ENCODE measurements around the gene SYNRG. TPM values are rescaled to one million over a fixed set of nuclear protein-coding genes. Genes with fewer than 3 reads are reported as not detected.

Gene SYNRG
- polyA plus RNA-seq, 1 donor (not counting 4 experiments of a cell fraction or from before 2014, with no cell fraction given), result 9.2 TPM

DNA sequence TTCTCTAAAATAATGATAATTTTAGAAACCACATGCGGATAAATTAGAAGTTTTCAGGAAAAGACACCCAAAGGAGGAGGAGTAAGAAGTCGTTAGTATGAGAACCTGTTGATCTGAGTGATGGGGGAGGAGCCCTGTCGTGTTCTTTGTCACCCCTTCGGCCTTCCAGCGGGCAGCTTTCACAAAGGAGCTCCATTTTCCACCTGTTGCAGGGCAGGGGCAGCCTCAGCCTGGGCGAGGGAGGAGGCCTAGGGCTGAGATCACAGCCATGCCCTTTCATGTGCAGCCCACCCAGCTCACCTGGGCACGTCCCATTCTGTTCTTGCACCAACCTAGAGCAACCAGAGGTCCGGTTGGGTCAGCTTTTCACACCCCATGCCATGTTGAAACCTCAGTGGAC, 114.2 kb downstream of the SYNRG start:
- Histone ChIP-seq H3K79me2 (ENCODE audit: control insufficient read depth, insufficient read depth, low read length) (peaks cover 87% of the 10 kb centered on the region), H3K9ac (ENCODE audit: control insufficient read depth, extremely low read depth, insufficient read depth, low read length) (no peak overlapping the region), H3K4me3 (ENCODE audit: control insufficient read depth in 2 of 3, extremely low read depth in 1 of 3, insufficient read depth in 2 of 3, low read depth in 1 of 3, low read length in 3 of 3) (no peak overlapping the region), H3K36me3 (ENCODE audit: control insufficient read depth in 2 of 2, extremely low read depth in 1 of 2, insufficient read depth in 2 of 2, low read length in 2 of 2) (peaks cover 7 to 12% of the 10 kb centered on the region in 2 experiments), H3K27me3 (ENCODE audit: control insufficient read depth, extremely low read depth, insufficient read depth, low read length) (no peaks in the 10 kb centered on the region), H3K9me3 (ENCODE audit: control insufficient read depth, low read depth, low read length) (no peaks in the 10 kb centered on the region), H4K20me1 (ENCODE audit: control insufficient read depth, extremely low read depth, insufficient read depth, low read length) (peaks cover 9% of the 10 kb centered on the region), H3K4me2 (ENCODE audit: control insufficient read depth, extremely low read depth, insufficient read depth, low read depth, low read length) (no peak overlapping the region), H3K9me1 (ENCODE audit: control insufficient read depth, extremely low read depth, insufficient read depth, low read length) (no peaks in the 10 kb centered on the region), H2AFZ (ENCODE audit: control insufficient read depth, low read length) (no peak overlapping the region), H3K4me1 (ENCODE audit: control insufficient read depth, extremely low read depth, insufficient read depth, low read length) (peaks cover 24% of the 10 kb centered on the region), H3K27ac (ENCODE audit: control insufficient read depth, insufficient read depth, low read length) (no peak overlapping the region)
- TF ChIP-seq CTCF (optimal IDR thresholded peaks at IDR 0.05 in 1 of 3, IDR thresholded peaks at IDR 0.05 in 1 of 3, conservative IDR thresholded peaks at IDR 0.05 in 1 of 3; ENCODE audit: extremely low read depth in 1 of 3, insufficient read depth in 2 of 3, low read length in 3 of 3) (no peak), EZH2 (IDR thresholded peaks at IDR 0.05; ENCODE audit: low read length) (no peak)
- no peak for FAIRE-seq
- DNase-seq (ENCODE audit: low read depth, low spot score), result no peak
- dilution Hi-C loops (cut with MboI; ENCODE audit: extremely low pct_ligation_motif_present, low sequenced_read_pairs), result no loop called here

- Histone ChIP-seq H3K4me1 (ENCODE audit: control insufficient read depth, extremely low read depth, insufficient read depth, low read length) (peaks cover 21% of the 10 kb centered on the region), H3K27ac (ENCODE audit: control insufficient read depth, insufficient read depth, low read length) (peak overlapping the region; percentile 60), H2AFZ (ENCODE audit: control insufficient read depth, low read length) (no peak overlapping the region), H4K20me1 (ENCODE audit: control insufficient read depth, extremely low read depth, insufficient read depth, low read length) (peaks cover 9% of the 10 kb centered on the region), H3K27me3 (ENCODE audit: control insufficient read depth, extremely low read depth, insufficient read depth, low read length) (no peaks in the 10 kb centered on the region), H3K36me3 (ENCODE audit: control insufficient read depth in 2 of 2, extremely low read depth in 1 of 2, insufficient read depth in 2 of 2, low read length in 2 of 2) (peaks cover 7 to 9% of the 10 kb centered on the region in 2 experiments), H3K79me2 (ENCODE audit: control insufficient read depth, insufficient read depth, low read length) (peaks cover 82% of the 10 kb centered on the region), H3K4me2 (ENCODE audit: control insufficient read depth, extremely low read depth, insufficient read depth, low read depth, low read length) (peak overlapping the region; percentile 44), H3K9me3 (ENCODE audit: control insufficient read depth, low read depth, low read length) (no peaks in the 10 kb centered on the region), H3K9ac (ENCODE audit: control insufficient read depth, extremely low read depth, insufficient read depth, low read length) (peak overlapping the region; percentile 29), H3K9me1 (ENCODE audit: control insufficient read depth, extremely low read depth, insufficient read depth, low read length) (no peaks in the 10 kb centered on the region), H3K4me3 (ENCODE audit: control insufficient read depth in 2 of 3, extremely low read depth in 1 of 3, insufficient read depth in 2 of 3, low read depth in 1 of 3, low read length in 3 of 3) (peak overlapping the region in 1 of 3 experiments; percentile 24)
- no peak for FAIRE-seq
- dilution Hi-C loops (cut with MboI; ENCODE audit: extremely low pct_ligation_motif_present, low sequenced_read_pairs), result no loop called here
- TF ChIP-seq EZH2 (IDR thresholded peaks at IDR 0.05; ENCODE audit: low read length) (no peak), CTCF (optimal IDR thresholded peaks at IDR 0.05 in 1 of 3, IDR thresholded peaks at IDR 0.05 in 1 of 3, conservative IDR thresholded peaks at IDR 0.05 in 1 of 3; ENCODE audit: extremely low read depth in 1 of 3, insufficient read depth in 2 of 3, low read length in 3 of 3) (no peak)
- DNase-seq (ENCODE audit: low read depth, low spot score), result no peak
Measured at GRCh38 chr17:37494401-37494831, 114.8 kb downstream of the SYNRG start.
